SK-N-SH (cell line): ENCODE results near the gene ROR2. TPM values are rescaled to one million over a fixed set of nuclear protein-coding genes. Genes with fewer than 3 reads are reported as not detected.

Experiments
- CTCF ChIA-PET: fragments of 300-600, 350-600 bp; formaldehyde crosslinking; extraction: SDS; loops from one replicate; lab custom pipeline; 2021; lab: Yijun Ruan, JAX
- POLR2A ChIA-PET: fragments of 350-600 bp; sonication (Branson Sonifier 250); formaldehyde crosslinking; extraction: SDS; loops from one replicate; lab custom pipeline; 2020; ENCODE audit warnings: antibody characterized with exemption, inconsistent platforms; lab: Yijun Ruan, JAX
- DNase-seq: peaks from one replicate; pipeline ENCODE4 v3.0.0; 2012
- H2AFZ ChIP-seq: fragments of 200-600 bp; sonication (generic); 2 replicates; pipeline ENCODE4 v1.8.1; 2016; ENCODE audit warnings: antibody characterized with exemption, mild to moderate bottlenecking, low read depth
- H3F3A ChIP-seq: fragments of 200-600 bp; sonication (generic); replicated peaks from 2 replicates; pipeline ENCODE3; 2016; ENCODE audit warnings: antibody characterized with exemption, mild to moderate bottlenecking; ENCODE audit not compliant: insufficient read depth
- H3K27ac ChIP-seq, 2 experiments: fragments of 200-500 bp in 1 of 2; fragments of 200-600 bp in 1 of 2; sonication (Bioruptor generic) in 1 of 2; sonication (generic), shearing (Covaris generic) in 1 of 2; 2 replicates each; pipeline versions ENCODE4 v1.5.1 to v1.6.1; 2014 to 2016; ENCODE audit warnings: low read depth in 2 of 2, inconsistent platforms in 1 of 2, low read length in 1 of 2, mild to moderate bottlenecking in 1 of 2, mixed read lengths in 1 of 2
- H3K27me3 ChIP-seq: fragments of 200-600 bp; sonication (generic), shearing (Covaris generic); 2 replicates; pipeline ENCODE4 v1.6.1; 2016; ENCODE audit warnings: mixed run types; ENCODE audit not compliant: insufficient read depth
- H3K36me3 ChIP-seq, 2 experiments: fragments of 200-500 bp in 1 of 2; fragments of 200-600 bp in 1 of 2; sonication (Bioruptor generic) in 1 of 2; sonication (generic) in 1 of 2; replicated peaks in 1 of 2; 2 replicates each; pipeline versions ENCODE3 to v1.5.1; 2014 to 2016; ENCODE audit warnings: low read length in 1 of 2, mild to moderate bottlenecking in 1 of 2; ENCODE audit not compliant: insufficient read depth in 2 of 2, control insufficient read depth in 1 of 2
- H3K4me1 ChIP-seq, 2 experiments: fragments of 200-500 bp in 1 of 2; fragments of 200-600 bp in 1 of 2; sonication (Bioruptor generic) in 1 of 2; sonication (generic), shearing (Covaris generic) in 1 of 2; 2 replicates each; pipeline versions ENCODE4 v1.5.1 to v1.6.1; 2014 to 2016; ENCODE audit warnings: low read depth in 1 of 2, low read length in 1 of 2, mixed run types in 1 of 2; ENCODE audit not compliant: insufficient read depth in 2 of 2, control insufficient read depth in 1 of 2
- H3K4me2 ChIP-seq: fragments of 200-600 bp; sonication (generic), shearing (Covaris generic); 2 replicates; pipeline ENCODE4 v1.6.1; 2017; ENCODE audit warnings: mixed run types
- H3K4me3 ChIP-seq, 2 experiments: fragments of 200-500 bp in 1 of 2; fragments of 200-600 bp in 1 of 2; sonication (Bioruptor generic) in 1 of 2; sonication (generic), shearing (Covaris generic) in 1 of 2; 2 replicates each; pipeline versions ENCODE4 v1.5.1 to v1.8.1; 2014 to 2016; ENCODE audit warnings: low read depth in 2 of 2, inconsistent platforms in 1 of 2, low read length in 1 of 2, mild to moderate bottlenecking in 1 of 2, mixed read lengths in 1 of 2, moderate library complexity in 1 of 2
- H3K79me2 ChIP-seq: fragments of 200-600 bp; sonication (generic); 2 replicates; pipeline ENCODE4 v1.8.1; 2017; ENCODE audit warnings: mild to moderate bottlenecking; ENCODE audit not compliant: insufficient read depth
- H3K9ac ChIP-seq: fragments of 200-600 bp; sonication (generic); 2 replicates; pipeline ENCODE4 v1.6.1; 2017; ENCODE audit warnings: mixed run types
- H3K9me2 ChIP-seq: fragments of 200-600 bp; sonication (generic); 2 replicates; pipeline ENCODE4 v1.6.1; 2017; ENCODE audit warnings: mixed run types
- H3K9me3 ChIP-seq: fragments of 200-600 bp; sonication (generic); 2 replicates; pipeline ENCODE4 v1.6.1; 2017; ENCODE audit warnings: mixed run types, mild to moderate bottlenecking, moderate library complexity
- H4K20me1 ChIP-seq: fragments of 200-600 bp; sonication (generic); 2 replicates; pipeline ENCODE4 v1.6.1; 2017; ENCODE audit warnings: mild to moderate bottlenecking, mixed run types; ENCODE audit not compliant: insufficient read depth
- CHD2 ChIP-seq: fragments of 150-350 bp; IDR thresholded peaks from 2 replicates; pipeline ENCODE4 v1.6.1; 2018; ENCODE audit warnings: low read length; ENCODE audit not compliant: partially characterized antibody
- ELF1 ChIP-seq: IDR thresholded peaks from 2 replicates; pipeline ENCODE4 v1.4.0; 2012
- FOSL2 ChIP-seq: IDR thresholded peaks from 2 replicates; pipeline ENCODE4 v1.4.0; 2012; ENCODE audit warnings: low read depth, mild to moderate bottlenecking, moderate library complexity, borderline replicate concordance
- FOXM1 ChIP-seq: IDR thresholded peaks from 2 replicates; pipeline ENCODE4 v1.4.0; 2012; ENCODE audit warnings: low read depth, mild to moderate bottlenecking
- GATA2 ChIP-seq: sonication (generic); formaldehyde crosslinking; IDR thresholded peaks from 2 replicates; pipeline ENCODE4 v1.5.0; 2020; ENCODE audit warnings: mild to moderate bottlenecking, missing genetic modification reagents
- MAX ChIP-seq: IDR thresholded peaks from 2 replicates; pipeline ENCODE4 v1.4.0; 2012; ENCODE audit warnings: low read depth
- MEF2A ChIP-seq: IDR thresholded peaks from 2 replicates; pipeline ENCODE4 v1.4.0; 2012; ENCODE audit warnings: low read depth, borderline replicate concordance
- NRF1 ChIP-seq: IDR thresholded peaks from 2 replicates; pipeline ENCODE4 v1.6.1; 2012; ENCODE audit warnings: low read depth, mild to moderate bottlenecking, low read length
- POLR2AphosphoS5 ChIP-seq: IDR thresholded peaks from 2 replicates; pipeline ENCODE4 v1.6.1; 2012; ENCODE audit warnings: low read depth, low read length
- RAD21 ChIP-seq: IDR thresholded peaks from 2 replicates; pipeline ENCODE4 v1.6.1; 2012; ENCODE audit warnings: mild to moderate bottlenecking, low read length
- REST ChIP-seq: IDR thresholded peaks from 2 replicates; pipeline ENCODE4 v1.6.1; 2012; ENCODE audit warnings: mild to moderate bottlenecking, low read depth, low read length, moderate library complexity
- RFX5 ChIP-seq: IDR thresholded peaks from 2 replicates; pipeline ENCODE4 v1.6.1; 2012; ENCODE audit warnings: mild to moderate bottlenecking, improper control_type of control experiment, low read length
- SIN3A ChIP-seq: IDR thresholded peaks from 2 replicates; pipeline ENCODE4 v1.6.1; 2012; ENCODE audit warnings: low read depth, mild to moderate bottlenecking, low read length, moderate library complexity, borderline replicate concordance
- SMC3 ChIP-seq: IDR thresholded peaks from 2 replicates; pipeline ENCODE4 v1.6.1; 2012; ENCODE audit warnings: low read depth, low read length, improper control_type of control experiment
- TAF1 ChIP-seq: IDR thresholded peaks from 2 replicates; pipeline ENCODE4 v1.6.1; 2012; ENCODE audit warnings: low read depth, mild to moderate bottlenecking, low read length, moderate library complexity, borderline replicate concordance
- TCF12 ChIP-seq: IDR thresholded peaks from 2 replicates; pipeline ENCODE4 v1.4.0; 2012
- USF1 ChIP-seq: IDR thresholded peaks from 2 replicates; pipeline ENCODE4 v1.4.0; 2012; ENCODE audit warnings: low read depth, borderline replicate concordance
- USF2 ChIP-seq: fragments of 150-350 bp; IDR thresholded peaks from 2 replicates; pipeline ENCODE4 v1.6.1; 2017; ENCODE audit warnings: antibody characterized with exemption, low read length, low read depth, borderline replicate concordance
- WGBS: methylation state at CpG from one replicate; pipeline ENCODE4 v1.1.6; 2017; ENCODE audit warnings: low lambda C conversion rate; 5-methylcytosine and 5-hydroxymethylcytosine counted together
- polyA plus RNA-seq, 3 experiments: library from polyadenylated mRNA; depleted of rRNA; stranded (reverse); fragments of >200 nt; gene quantifications; 2 replicates each; pipeline ENCODE4 v1.2.3, GENCODE V29; 2012

The ROR2 gene
- polyA plus RNA-seq, 1 of the 3 experiments (the other 2 are of a cell fraction): 0.43 TPM

- Histone ChIP-seq H3K79me2 (no peaks in the 10 kb centered on the region), H3K27me3 (no peaks in the 10 kb centered on the region), H3K27ac (no peak overlapping the region), H3K9me2 (no peaks in the 10 kb centered on the region), H3K4me1 (no peaks in the 10 kb centered on the region), H3K4me3 (no peak overlapping the region)
- POLR2A ChIA-PET: no interaction called here
- TF ChIP-seq FOSL2: no peak
- TF ChIP-seq REST: no peak
- TF ChIP-seq TAF1: no peak
- TF ChIP-seq GATA2 (CRISPR knock-in tag): no peak
- no peak for TF ChIP-seq TCF12
- no peak for TF ChIP-seq SIN3A
- no peak for TF ChIP-seq POLR2AphosphoS5
- TF ChIP-seq RAD21: no peak
- TF ChIP-seq SMC3: no peak
- no peak for TF ChIP-seq USF2
- TF ChIP-seq NRF1: no peak
- no peak for TF ChIP-seq CHD2
- no peak for TF ChIP-seq MEF2A
- TF ChIP-seq MAX: no peak
- TF ChIP-seq FOXM1: no peak
- no peak for TF ChIP-seq USF1
- no peak for TF ChIP-seq RFX5
- no peak for TF ChIP-seq ELF1
- TF ChIP-seq, all 33 proteins: peak for 0
- Histone ChIP-seq H3K36me3 (no peaks in the 10 kb centered on the region), H3K4me2 (no peak overlapping the region), H3K9ac (no peak overlapping the region), H2AFZ (no peak overlapping the region), H3K9me3 (no peaks in the 10 kb centered on the region), H3F3A (no peaks in the 10 kb centered on the region), H4K20me1 (no peaks in the 10 kb centered on the region)
- DNase-seq: no peak
- 60% methylated on average over 7 of the region's 7 CpGs for WGBS
- CTCF ChIA-PET: interaction anchor here (0.7 kb wide), 1 partner anchor 840 kb away, joined by 3 read pairs; no protein-coding TSS in a partner anchor
These were observed 256.8 kb downstream of the ROR2 start for GRCh38 chr9:91693226-91693625.
